Measurements from ENCODE around the gene GPR107.
A peak's percentile ranks its signal among the peaks of the same experiment; 100 is the strongest.

The GPR107 gene

DNA sequence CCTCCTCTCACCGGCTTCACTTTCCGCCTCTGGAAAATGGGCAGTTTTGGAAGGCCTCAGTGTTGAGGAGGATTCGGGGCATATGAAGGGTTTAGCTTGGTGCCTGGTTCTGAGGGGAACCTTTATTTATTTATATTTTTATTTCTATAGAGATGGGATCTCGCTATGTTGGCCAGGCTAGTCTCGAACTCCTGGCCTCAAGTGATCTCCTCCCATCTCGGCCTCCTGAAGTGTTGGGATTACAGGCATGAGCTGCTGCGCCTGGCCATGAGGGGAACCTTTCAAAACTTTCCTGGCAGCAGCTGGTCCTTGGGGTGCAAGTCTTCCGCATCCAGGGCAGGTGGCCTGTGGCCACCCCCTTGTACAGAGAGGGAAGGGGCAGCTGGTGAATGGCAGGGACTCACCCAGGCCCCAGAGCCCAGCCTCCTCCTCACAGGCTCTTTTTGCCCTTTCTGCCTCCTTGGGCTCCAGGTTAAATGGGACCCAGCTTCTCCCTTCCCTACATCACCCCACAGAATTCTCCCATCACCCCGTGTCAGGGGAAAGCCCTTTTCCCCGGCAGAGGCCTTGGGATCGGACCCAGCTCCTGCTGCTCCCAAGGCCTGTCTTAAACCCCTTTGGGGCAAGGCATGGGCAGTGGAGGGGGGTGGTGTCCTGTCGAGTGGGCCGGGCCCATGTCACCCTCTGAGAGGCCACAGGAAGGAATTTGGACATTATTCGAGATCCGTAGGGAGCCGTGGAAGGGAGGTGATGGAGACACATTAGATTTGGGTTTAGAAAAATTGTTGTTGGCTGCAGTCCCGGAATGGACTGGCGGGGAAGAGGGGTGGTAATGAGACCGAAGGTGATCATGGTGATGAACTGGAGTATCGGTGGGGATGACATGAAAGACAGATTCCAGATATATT is 124.4 kb downstream of the GPR107 start:
- Histone ChIP-seq H3K27me3 (ENCODE audit: control insufficient read depth in 1 of 2, insufficient read depth in 2 of 2, low read length in 2 of 2) (peaks cover 8 to 12% of the 10 kb centered on the region in 2 donors), H3K27ac (ENCODE audit: low read depth, low read length) (no peak overlapping the region), H3K9me3 (ENCODE audit: control insufficient read depth in 1 of 2, low read length in 2 of 2) (no peaks in the 10 kb centered on the region)

DNA sequence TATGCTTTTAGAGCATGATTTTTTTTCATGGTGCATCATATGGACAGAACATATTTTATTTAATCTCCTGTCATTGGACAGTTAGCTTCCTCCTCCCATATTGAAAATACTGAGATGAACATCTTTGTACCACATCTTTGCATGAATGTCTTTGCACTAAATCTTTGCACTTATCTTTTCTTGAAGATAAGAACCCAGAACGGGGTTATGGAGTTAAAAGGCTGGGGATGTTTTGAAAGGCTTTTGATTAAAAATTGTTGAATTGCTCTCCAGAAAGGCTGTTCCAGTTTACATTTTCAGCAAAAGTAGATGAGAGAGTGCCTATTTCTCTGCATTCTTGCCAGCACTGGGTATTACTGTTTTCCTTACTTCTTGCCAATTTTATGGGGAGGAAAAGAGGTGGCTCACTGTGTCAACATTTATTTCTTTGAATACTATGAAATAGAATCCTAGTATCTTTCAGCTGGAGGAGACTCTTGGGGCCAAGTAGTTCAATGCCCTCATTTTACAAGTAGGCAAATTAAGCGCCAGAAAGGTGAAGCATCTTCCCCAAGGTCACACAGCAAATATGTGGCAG is 125.7 kb downstream of the GPR107 start:
- Histone ChIP-seq H3K9ac (ENCODE audit: low read depth in 1 of 2, low read length in 2 of 2) (no peak overlapping the region), H3K9me3 (ENCODE audit: control insufficient read depth in 1 of 2, low read length in 2 of 2) (no peaks in the 10 kb centered on the region), H3K4me1 (ENCODE audit: control insufficient read depth in 1 of 2, insufficient read depth in 2 of 2, low read length in 2 of 2) (peaks cover 13 to 15% of the 10 kb centered on the region in 2 donors), H3K4me3 (ENCODE audit: low read depth in 1 of 2, low read length in 2 of 2) (no peak overlapping the region), H3K36me3 (ENCODE audit: control insufficient read depth in 1 of 2, insufficient read depth in 2 of 2, low read length in 2 of 2) (no peaks in the 10 kb centered on the region), H3K27me3 (ENCODE audit: control insufficient read depth in 1 of 2, insufficient read depth in 2 of 2, low read length in 2 of 2) (no peaks in the 10 kb centered on the region), H3K27ac (ENCODE audit: low read depth, low read length) (no peak overlapping the region)

More for the DNA sequence above, 124.4 kb downstream of the GPR107 start:
- H3K9ac ChIP-seq (ENCODE audit: low read depth in 1 of 2, low read length in 2 of 2): no peak overlapping the region
- H3K4me3 ChIP-seq (ENCODE audit: low read depth in 1 of 2, low read length in 2 of 2): no peak overlapping the region
- H3K4me1 ChIP-seq (ENCODE audit: control insufficient read depth in 1 of 2, insufficient read depth in 2 of 2, low read length in 2 of 2): peaks cover 11 to 16% of the 10 kb centered on the region in 2 donors
- H3K36me3 ChIP-seq (ENCODE audit: control insufficient read depth in 1 of 2, insufficient read depth in 2 of 2, low read length in 2 of 2): no peaks in the 10 kb centered on the region

DNA sequence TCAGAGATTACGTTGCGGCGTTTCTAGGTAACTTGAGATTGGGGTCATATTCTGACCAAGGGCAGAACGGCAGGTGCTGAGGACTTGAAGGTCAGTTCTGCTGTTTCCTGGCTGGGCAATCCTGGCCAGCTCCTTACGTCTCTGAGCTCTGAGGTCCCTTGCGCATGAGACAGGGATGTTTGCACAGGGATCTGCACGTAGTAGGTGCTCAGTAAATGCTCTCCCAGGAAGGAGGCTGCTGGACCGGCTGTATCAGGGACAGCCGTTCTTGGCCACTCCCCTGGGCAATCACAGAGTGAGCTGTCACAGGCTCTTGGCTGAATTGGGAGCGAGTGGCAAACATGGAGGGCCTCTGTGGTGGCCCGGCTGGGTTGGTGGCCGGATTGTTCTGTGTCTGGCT is 126.8 kb downstream of the GPR107 start:
- Histone ChIP-seq H3K4me1 (ENCODE audit: control insufficient read depth in 1 of 2, insufficient read depth in 2 of 2, low read length in 2 of 2) (peaks cover 13 to 15% of the 10 kb centered on the region in 2 donors), H3K9ac (ENCODE audit: low read depth in 1 of 2, low read length in 2 of 2) (no peak overlapping the region), H3K9me3 (ENCODE audit: control insufficient read depth in 1 of 2, low read length in 2 of 2) (no peaks in the 10 kb centered on the region), H3K4me3 (ENCODE audit: low read depth in 1 of 2, low read length in 2 of 2) (no peak overlapping the region), H3K36me3 (ENCODE audit: control insufficient read depth in 1 of 2, insufficient read depth in 2 of 2, low read length in 2 of 2) (no peaks in the 10 kb centered on the region), H3K27ac (ENCODE audit: low read depth, low read length) (no peak overlapping the region), H3K27me3 (ENCODE audit: control insufficient read depth in 1 of 2, insufficient read depth in 2 of 2, low read length in 2 of 2) (no peaks in the 10 kb centered on the region)

DNA sequence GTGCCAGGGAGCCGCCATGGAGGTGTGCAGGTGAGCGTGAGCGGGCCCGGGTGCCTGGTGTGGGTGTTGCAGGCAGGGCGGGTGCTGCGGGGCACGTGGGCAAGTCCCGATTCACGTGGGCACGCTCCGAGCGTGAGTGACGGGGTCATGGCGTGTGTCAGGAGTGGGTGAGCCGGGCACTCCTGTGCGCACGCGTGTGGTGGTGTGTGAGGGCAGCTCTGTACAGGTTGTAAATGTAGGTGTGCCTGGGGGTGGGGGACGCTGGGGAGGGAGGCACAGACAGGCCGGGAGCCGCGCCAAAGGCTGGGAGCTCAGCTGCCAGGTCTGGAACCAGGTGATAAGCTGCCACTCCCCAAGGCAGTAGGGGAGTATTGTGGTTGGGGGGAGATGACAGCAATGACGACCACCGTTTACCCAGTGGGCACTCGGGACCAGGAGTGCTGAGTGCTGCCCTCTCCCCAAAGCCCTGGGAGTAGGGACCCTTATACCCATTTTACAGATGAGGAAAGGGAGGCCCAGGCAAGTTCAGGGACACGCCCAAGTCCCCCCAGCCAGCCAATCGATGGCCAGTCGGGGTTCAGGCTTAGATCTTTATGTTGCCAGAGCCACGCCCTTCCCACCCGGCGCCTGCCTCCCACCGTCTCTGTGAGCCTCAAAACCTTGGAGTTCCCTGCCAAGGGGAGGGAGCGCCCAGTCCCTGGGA is 128.1 kb downstream of the GPR107 start:
- Histone ChIP-seq H3K27me3 (ENCODE audit: control insufficient read depth in 1 of 2, insufficient read depth in 2 of 2, low read length in 2 of 2) (peaks cover 0 to 5% of the 10 kb centered on the region in 2 donors), H3K4me1 (ENCODE audit: control insufficient read depth in 1 of 2, insufficient read depth in 2 of 2, low read length in 2 of 2) (peaks cover 16 to 19% of the 10 kb centered on the region in 2 donors), H3K36me3 (ENCODE audit: control insufficient read depth in 1 of 2, insufficient read depth in 2 of 2, low read length in 2 of 2) (no peaks in the 10 kb centered on the region), H3K9me3 (ENCODE audit: control insufficient read depth in 1 of 2, low read length in 2 of 2) (no peaks in the 10 kb centered on the region), H3K9ac (ENCODE audit: low read depth in 1 of 2, low read length in 2 of 2) (peak overlapping the region in 1 of 2 donors; percentile 18), H3K27ac (ENCODE audit: low read depth, low read length) (no peak overlapping the region), H3K4me3 (ENCODE audit: low read depth in 1 of 2, low read length in 2 of 2) (peak overlapping the region in 1 of 2 donors; percentile 8)

DNA sequence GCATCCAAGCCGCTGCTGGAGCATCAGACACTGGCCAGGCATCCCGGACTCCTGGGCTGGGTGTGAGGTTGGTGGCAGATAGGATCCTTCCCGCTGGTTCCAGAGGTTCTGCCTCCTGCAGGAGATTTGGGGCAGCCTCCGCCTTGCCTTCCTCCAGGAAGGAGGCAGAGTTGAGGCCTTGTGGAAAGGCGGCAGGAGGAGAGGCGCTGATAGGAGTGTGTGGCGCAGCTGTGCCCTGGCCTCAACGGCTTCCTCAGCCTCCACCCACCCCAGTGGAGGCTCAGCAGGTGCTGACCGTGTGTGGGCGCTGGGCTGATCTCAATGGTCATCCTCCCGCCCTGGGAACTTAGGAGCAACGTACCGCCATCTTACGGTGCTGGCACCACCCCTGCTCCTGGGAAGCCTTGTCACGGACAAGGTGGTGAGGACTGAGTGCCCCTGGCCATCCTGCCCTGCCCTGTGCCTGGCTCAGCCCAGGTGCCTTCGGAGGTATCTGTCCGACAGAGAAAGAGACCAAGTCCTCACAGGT is 128.7 kb downstream of the GPR107 start:
- peaks cover 23% of the 10 kb centered on the region in 2 donors for H3K4me1 ChIP-seq (ENCODE audit: control insufficient read depth in 1 of 2, insufficient read depth in 2 of 2, low read length in 2 of 2)
- H3K9ac ChIP-seq (ENCODE audit: low read depth in 1 of 2, low read length in 2 of 2): no peak overlapping the region
- no peaks in the 10 kb centered on the region for H3K9me3 ChIP-seq (ENCODE audit: control insufficient read depth in 1 of 2, low read length in 2 of 2)
- H3K36me3 ChIP-seq (ENCODE audit: control insufficient read depth in 1 of 2, insufficient read depth in 2 of 2, low read length in 2 of 2): no peaks in the 10 kb centered on the region
- no peak overlapping the region for H3K27ac ChIP-seq (ENCODE audit: low read depth, low read length)
- peaks cover 0 to 5% of the 10 kb centered on the region in 2 donors for H3K27me3 ChIP-seq (ENCODE audit: control insufficient read depth in 1 of 2, insufficient read depth in 2 of 2, low read length in 2 of 2)
- no peak overlapping the region for H3K4me3 ChIP-seq (ENCODE audit: low read depth in 1 of 2, low read length in 2 of 2)

DNA sequence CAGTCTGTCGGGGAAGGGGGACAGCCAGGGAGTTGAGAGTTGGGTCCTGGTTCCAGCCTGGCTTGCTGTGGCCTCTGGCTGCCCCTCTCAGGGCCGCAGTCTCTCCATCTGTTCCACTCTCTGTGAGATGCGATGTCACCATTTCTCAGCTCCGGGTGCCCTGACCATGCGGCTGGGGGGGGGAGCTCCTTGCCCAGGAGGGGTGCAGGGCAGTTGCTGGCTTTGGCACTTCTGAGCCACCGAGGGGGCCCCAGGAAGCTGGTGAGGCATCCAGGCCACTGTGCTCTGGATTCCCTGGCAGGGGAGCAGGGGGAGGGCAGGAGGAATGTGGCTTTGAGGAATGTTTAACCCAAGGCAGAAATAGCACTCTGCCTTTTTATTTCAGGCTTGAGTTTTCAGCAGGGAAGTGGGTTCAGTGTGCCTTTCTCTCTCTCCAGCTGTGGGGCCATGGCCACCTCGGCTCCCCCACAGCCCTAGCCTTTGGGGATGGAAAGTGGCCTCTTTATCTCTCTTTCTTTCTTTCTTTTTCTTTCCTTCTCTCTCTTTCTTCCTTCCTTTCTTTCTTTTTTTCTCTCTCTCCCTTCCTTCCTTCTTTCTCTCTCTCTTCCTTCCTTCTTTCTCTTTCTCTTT is 129.5 kb downstream of the GPR107 start:
- Histone ChIP-seq H3K4me3 (ENCODE audit: low read depth in 1 of 2, low read length in 2 of 2) (no peak overlapping the region), H3K27ac (ENCODE audit: low read depth, low read length) (no peak overlapping the region), H3K9me3 (ENCODE audit: control insufficient read depth in 1 of 2, low read length in 2 of 2) (no peaks in the 10 kb centered on the region), H3K9ac (ENCODE audit: low read depth in 1 of 2, low read length in 2 of 2) (no peak overlapping the region), H3K36me3 (ENCODE audit: control insufficient read depth in 1 of 2, insufficient read depth in 2 of 2, low read length in 2 of 2) (no peaks in the 10 kb centered on the region), H3K4me1 (ENCODE audit: control insufficient read depth in 1 of 2, insufficient read depth in 2 of 2, low read length in 2 of 2) (peaks cover 25 to 27% of the 10 kb centered on the region in 2 donors), H3K27me3 (ENCODE audit: control insufficient read depth in 1 of 2, insufficient read depth in 2 of 2, low read length in 2 of 2) (peaks cover 0 to 5% of the 10 kb centered on the region in 2 donors)

DNA sequence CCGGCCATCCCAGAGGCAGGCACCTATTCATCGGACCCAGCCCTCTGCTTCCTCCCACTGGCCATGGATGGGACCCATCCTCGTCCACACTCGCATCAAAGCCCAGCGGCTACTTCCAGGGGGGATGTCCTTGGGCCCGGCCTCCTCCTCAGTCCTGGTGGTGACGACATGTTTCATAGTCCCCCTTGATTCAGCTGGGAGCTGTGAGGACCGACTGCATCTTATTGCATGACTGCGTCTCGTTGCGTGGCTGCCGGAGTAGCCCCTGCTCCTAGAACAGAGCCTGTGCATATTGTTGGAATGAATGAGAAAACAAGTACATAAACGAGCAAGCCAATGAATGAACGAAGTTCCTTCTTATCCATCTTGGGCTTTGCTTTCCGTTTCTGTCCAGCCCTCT is 131.3 kb downstream of the GPR107 start:
- peaks cover 25 to 27% of the 10 kb centered on the region in 2 donors for H3K4me1 ChIP-seq (ENCODE audit: control insufficient read depth in 1 of 2, insufficient read depth in 2 of 2, low read length in 2 of 2)
- no peaks in the 10 kb centered on the region for H3K36me3 ChIP-seq (ENCODE audit: control insufficient read depth in 1 of 2, insufficient read depth in 2 of 2, low read length in 2 of 2)
- H3K27me3 ChIP-seq (ENCODE audit: control insufficient read depth in 1 of 2, insufficient read depth in 2 of 2, low read length in 2 of 2): peaks cover 0 to 5% of the 10 kb centered on the region in 2 donors
- no peak overlapping the region for H3K9ac ChIP-seq (ENCODE audit: low read depth in 1 of 2, low read length in 2 of 2)
- H3K9me3 ChIP-seq (ENCODE audit: control insufficient read depth in 1 of 2, low read length in 2 of 2): no peaks in the 10 kb centered on the region
- H3K27ac ChIP-seq (ENCODE audit: low read depth, low read length): no peak overlapping the region
- H3K4me3 ChIP-seq (ENCODE audit: low read depth in 1 of 2, low read length in 2 of 2): no peak overlapping the region

DNA sequence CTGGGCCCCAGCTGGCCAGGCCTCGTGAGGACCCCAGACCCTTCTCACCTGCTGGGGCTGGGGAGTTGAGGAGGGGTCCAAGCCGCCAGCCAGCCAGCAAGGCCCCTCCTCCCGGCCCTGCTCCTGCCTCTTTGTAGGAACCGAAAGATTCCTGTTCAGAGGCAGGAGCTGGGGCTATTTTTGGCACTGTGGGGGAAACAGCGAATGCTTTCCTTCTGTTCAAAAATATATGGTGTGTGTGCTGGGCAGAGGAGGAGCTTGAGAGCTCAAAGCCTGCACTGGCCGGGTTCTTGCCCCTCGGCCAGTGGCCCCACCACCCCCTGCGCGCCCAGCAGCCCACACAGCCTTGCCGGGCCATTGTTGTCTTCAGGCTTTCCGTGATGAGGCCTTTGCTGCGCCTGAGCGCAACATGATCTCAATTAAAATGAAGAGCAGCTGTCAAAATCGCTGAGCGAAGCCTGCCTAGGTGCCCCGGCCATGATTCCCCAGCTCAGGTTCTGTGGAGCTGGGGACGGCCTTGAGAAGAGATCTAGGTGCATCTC is 131.9 kb downstream of the GPR107 start:
- Histone ChIP-seq H3K27me3 (ENCODE audit: control insufficient read depth in 1 of 2, insufficient read depth in 2 of 2, low read length in 2 of 2) (peaks cover 0 to 5% of the 10 kb centered on the region in 2 donors), H3K27ac (ENCODE audit: low read depth, low read length) (peak overlapping the region; percentile 27), H3K9ac (ENCODE audit: low read depth in 1 of 2, low read length in 2 of 2) (no peak overlapping the region), H3K9me3 (ENCODE audit: control insufficient read depth in 1 of 2, low read length in 2 of 2) (no peaks in the 10 kb centered on the region), H3K4me3 (ENCODE audit: low read depth in 1 of 2, low read length in 2 of 2) (no peak overlapping the region), H3K36me3 (ENCODE audit: control insufficient read depth in 1 of 2, insufficient read depth in 2 of 2, low read length in 2 of 2) (no peaks in the 10 kb centered on the region), H3K4me1 (ENCODE audit: control insufficient read depth in 1 of 2, insufficient read depth in 2 of 2, low read length in 2 of 2) (peaks cover 25 to 27% of the 10 kb centered on the region in 2 donors)

DNA sequence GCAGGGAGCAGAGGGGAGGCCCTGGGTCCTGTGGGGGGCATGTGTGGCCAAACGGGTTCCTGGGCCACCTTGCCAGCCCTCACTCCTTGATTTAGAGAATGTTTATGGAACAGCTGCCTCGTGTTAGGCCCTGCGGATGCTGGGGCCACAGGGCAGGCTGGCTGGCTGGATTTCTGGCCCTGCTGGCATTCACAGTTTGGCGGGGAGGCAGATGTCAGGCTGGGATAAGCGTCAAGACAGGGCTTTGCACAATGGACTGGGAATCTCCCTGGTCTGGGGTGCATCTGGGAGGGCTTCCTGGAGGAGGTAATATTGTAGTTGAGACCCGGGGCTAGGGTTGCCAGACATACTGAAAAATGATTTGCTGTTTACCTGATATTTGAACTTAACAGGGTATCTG is 132.3 kb downstream of the GPR107 start:
- Histone ChIP-seq H3K36me3 (ENCODE audit: control insufficient read depth in 1 of 2, insufficient read depth in 2 of 2, low read length in 2 of 2) (no peaks in the 10 kb centered on the region), H3K4me1 (ENCODE audit: control insufficient read depth in 1 of 2, insufficient read depth in 2 of 2, low read length in 2 of 2) (peaks cover 25 to 27% of the 10 kb centered on the region in 2 donors), H3K27ac (ENCODE audit: low read depth, low read length) (peak overlapping the region; percentile 27), H3K27me3 (ENCODE audit: control insufficient read depth in 1 of 2, insufficient read depth in 2 of 2, low read length in 2 of 2) (peaks cover 0 to 5% of the 10 kb centered on the region in 2 donors), H3K4me3 (ENCODE audit: low read depth in 1 of 2, low read length in 2 of 2) (no peak overlapping the region), H3K9me3 (ENCODE audit: control insufficient read depth in 1 of 2, low read length in 2 of 2) (no peaks in the 10 kb centered on the region), H3K9ac (ENCODE audit: low read depth in 1 of 2, low read length in 2 of 2) (no peak overlapping the region)

Data from duodenal mucosa (tissue), 2 donors.